AG09309 (cell line): ENCODE measurements around the gene PIGR.

ENCODE experiments used
- DNase-seq: peaks from one replicate; pipeline ENCODE4 v3.0.0-alpha.2; 2010; ENCODE audit warnings: low read depth
- H3K4me3 ChIP-seq: 2 replicates; pipeline ENCODE4 v1.5.1; 2011; ENCODE audit warnings: mild to moderate bottlenecking, low read depth, low read length, moderate library complexity; ENCODE audit not compliant: control insufficient read depth
- TF ChIP-seq, protein P1 (sequence below): IDR thresholded peaks from 2 replicates; pipeline ENCODE4 v1.5.1; 2011; ENCODE audit warnings: mild to moderate bottlenecking, low read depth, low read length, inconsistent platforms; ENCODE audit not compliant: insufficient read depth, control insufficient read depth; ENCODE audit errors: missing control alignments

The PIGR gene

DNA sequence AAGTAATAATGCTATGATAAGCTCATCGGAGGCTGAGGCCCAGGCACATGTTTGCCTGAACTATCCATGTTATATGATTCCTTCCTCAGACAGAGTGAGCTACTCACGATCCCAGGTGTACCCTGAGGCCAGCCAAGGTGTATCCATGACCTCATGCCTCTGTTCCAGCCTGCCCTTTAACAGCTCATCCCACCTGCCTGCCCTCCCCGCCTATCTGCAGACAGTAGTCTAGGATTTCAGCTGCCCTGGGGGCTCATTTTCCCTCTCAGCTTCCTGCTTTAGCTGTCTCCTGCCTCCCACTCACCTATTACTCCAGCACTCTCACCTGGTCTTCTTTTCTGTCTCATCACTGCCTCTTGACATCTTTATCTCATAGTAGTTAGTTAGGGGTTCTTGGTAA lies 50.9 kb downstream of the PIGR start:
- DNase-seq: no peak
- no peak overlapping the region for H3K4me3 ChIP-seq
- TF ChIP-seq, protein P1, sequence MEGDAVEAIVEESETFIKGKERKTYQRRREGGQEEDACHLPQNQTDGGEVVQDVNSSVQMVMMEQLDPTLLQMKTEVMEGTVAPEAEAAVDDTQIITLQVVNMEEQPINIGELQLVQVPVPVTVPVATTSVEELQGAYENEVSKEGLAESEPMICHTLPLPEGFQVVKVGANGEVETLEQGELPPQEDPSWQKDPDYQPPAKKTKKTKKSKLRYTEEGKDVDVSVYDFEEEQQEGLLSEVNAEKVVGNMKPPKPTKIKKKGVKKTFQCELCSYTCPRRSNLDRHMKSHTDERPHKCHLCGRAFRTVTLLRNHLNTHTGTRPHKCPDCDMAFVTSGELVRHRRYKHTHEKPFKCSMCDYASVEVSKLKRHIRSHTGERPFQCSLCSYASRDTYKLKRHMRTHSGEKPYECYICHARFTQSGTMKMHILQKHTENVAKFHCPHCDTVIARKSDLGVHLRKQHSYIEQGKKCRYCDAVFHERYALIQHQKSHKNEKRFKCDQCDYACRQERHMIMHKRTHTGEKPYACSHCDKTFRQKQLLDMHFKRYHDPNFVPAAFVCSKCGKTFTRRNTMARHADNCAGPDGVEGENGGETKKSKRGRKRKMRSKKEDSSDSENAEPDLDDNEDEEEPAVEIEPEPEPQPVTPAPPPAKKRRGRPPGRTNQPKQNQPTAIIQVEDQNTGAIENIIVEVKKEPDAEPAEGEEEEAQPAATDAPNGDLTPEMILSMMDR: no peak

DNA sequence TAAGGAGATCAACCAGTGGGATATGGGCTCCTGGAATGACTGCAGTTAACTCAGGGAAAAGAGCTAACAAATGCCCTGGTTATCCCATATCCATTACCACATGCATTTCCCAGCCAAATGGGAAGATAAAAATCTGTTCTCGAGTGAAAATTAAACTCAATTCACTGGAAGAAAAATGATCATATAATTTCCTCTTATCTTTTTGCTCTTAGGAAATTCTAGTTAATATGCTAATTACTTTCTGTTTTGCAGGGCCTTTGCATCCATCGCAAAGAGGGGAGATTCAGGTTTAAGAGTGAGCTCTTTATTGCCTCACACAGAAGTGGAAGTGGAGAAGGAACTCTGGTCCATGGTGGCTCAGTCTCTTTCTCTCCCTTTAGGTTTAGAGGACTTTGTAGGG lies 52.9 kb downstream of the PIGR start:
- TF ChIP-seq, protein P1: no peak
- DNase-seq: no peak
- H3K4me3 ChIP-seq: no peak overlapping the region

- no peak for DNase-seq
- no peak overlapping the region for H3K4me3 ChIP-seq
- TF ChIP-seq, protein P1: no peak
These were observed 53.8 kb downstream of the PIGR start for GRCh38 chr1:206892351-206892984.

DNA sequence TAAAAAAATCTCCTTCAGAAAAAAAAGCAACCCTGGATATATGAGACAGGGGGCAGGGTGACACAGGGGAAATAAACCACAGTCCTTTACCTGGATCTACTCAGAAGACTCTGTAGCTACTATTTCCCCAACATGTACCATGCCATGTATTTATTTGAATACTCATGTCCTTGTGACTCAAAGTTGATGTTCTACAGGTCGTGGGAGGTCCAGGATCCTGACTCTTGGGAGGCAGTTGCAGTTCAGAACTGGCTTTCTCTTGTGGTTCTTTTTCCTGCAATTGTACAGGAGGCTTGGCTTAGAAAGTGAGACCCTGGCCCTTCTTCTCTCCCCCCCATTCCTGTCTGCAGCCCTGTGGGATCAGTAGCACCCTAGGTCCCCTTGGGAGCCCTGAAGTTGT lies 54.9 kb downstream of the PIGR start:
- DNase-seq: no peak
- TF ChIP-seq, protein P1: no peak
- H3K4me3 ChIP-seq: no peak overlapping the region

DNA sequence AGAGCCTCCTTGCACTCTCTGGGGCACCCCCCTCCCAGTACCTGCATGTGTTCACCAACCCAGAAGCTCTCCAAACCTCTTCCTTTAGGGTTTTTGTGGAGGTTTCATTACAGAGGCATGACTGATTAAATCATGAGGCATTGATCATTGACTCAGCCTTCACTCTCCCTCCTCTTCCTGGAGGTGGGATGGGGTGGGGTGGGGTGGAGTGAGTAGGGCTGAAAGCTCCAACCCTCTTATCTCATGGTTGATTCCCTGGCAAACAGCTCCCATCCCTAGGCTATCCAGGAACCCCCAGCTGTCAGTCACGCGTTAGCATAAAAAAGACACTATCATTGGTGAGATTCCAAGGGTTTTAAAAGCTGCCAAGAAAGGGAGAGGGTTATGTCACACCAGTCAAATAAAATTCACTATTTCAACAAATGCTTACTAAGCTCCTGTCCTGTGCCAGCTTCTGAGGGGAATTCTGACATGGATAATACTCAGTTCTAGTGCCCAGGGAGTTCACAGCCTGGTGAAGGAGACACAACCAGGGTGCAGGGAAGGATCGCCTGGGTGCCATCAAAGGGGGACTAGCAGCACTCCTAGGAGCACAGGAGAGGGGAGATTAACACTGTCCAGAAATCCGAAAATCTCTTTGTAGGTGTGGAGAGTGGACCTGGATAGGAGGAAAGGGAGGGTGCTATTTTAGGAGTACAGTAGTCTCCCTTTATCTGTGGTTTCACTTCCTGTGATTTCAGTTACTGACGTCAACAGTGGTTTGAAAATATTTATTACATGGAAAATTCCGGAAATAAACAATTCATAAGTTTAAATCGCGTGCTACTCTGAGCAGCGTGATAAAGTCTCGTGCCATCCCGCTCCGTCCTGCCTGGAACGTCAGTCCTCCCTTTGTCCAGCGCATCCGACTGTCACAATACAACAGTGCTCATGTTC lies 55.9 kb downstream of the PIGR start:
- DNase-seq: peak; percentile 90
- TF ChIP-seq, protein P1: no peak
- no peak overlapping the region for H3K4me3 ChIP-seq

DNA sequence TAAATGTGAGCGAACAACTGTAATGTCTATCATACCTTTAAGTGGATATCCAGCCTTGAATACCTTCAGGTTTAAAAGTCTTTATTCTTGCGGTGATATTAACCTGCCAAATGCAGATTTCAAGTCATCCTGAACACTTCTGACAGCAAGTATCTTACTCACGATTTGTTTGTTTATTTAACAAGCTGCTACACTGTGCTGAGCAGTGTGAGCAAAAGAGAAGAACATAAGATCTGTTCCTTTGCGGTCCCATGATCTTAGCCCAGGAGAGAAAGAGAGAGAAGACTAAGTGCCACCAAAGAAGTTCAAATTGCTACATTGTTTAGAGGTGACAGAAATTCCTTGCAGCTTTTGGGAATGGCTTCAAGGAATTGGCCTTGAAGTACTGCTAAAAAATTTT lies 58.6 kb downstream of the PIGR start:
- TF ChIP-seq, protein P1: no peak
- no peak for DNase-seq
- H3K4me3 ChIP-seq: no peak overlapping the region
